SK-N-SH (cell line): ENCODE results near the gene GATAD2A. TPM values are rescaled to one million over a fixed set of nuclear protein-coding genes. Genes with fewer than 3 reads are reported as not detected.

Experiments
- CTCF ChIA-PET: fragments of 300-600, 350-600 bp; formaldehyde crosslinking; extraction: SDS; loops from one replicate; lab custom pipeline; 2021; lab: Yijun Ruan, JAX
- POLR2A ChIA-PET: fragments of 350-600 bp; sonication (Branson Sonifier 250); formaldehyde crosslinking; extraction: SDS; loops from one replicate; lab custom pipeline; 2020; ENCODE audit warnings: antibody characterized with exemption, inconsistent platforms; lab: Yijun Ruan, JAX
- DNase-seq: peaks from one replicate; pipeline ENCODE4 v3.0.0; 2012
- H2AFZ ChIP-seq: fragments of 200-600 bp; sonication (generic); 2 replicates; pipeline ENCODE4 v1.8.1; 2016; ENCODE audit warnings: antibody characterized with exemption, mild to moderate bottlenecking, low read depth
- H3F3A ChIP-seq: fragments of 200-600 bp; sonication (generic); replicated peaks from 2 replicates; pipeline ENCODE3; 2016; ENCODE audit warnings: antibody characterized with exemption, mild to moderate bottlenecking; ENCODE audit not compliant: insufficient read depth
- H3K27ac ChIP-seq, 2 experiments: fragments of 200-500 bp in 1 of 2; fragments of 200-600 bp in 1 of 2; sonication (Bioruptor generic) in 1 of 2; sonication (generic), shearing (Covaris generic) in 1 of 2; 2 replicates each; pipeline versions ENCODE4 v1.5.1 to v1.6.1; 2014 to 2016; ENCODE audit warnings: low read depth in 2 of 2, inconsistent platforms in 1 of 2, low read length in 1 of 2, mild to moderate bottlenecking in 1 of 2, mixed read lengths in 1 of 2
- H3K27me3 ChIP-seq: fragments of 200-600 bp; sonication (generic), shearing (Covaris generic); 2 replicates; pipeline ENCODE4 v1.6.1; 2016; ENCODE audit warnings: mixed run types; ENCODE audit not compliant: insufficient read depth
- H3K36me3 ChIP-seq, 2 experiments: fragments of 200-500 bp in 1 of 2; fragments of 200-600 bp in 1 of 2; sonication (Bioruptor generic) in 1 of 2; sonication (generic) in 1 of 2; replicated peaks in 1 of 2; 2 replicates each; pipeline versions ENCODE3 to v1.5.1; 2014 to 2016; ENCODE audit warnings: low read length in 1 of 2, mild to moderate bottlenecking in 1 of 2; ENCODE audit not compliant: insufficient read depth in 2 of 2, control insufficient read depth in 1 of 2
- H3K4me1 ChIP-seq, 2 experiments: fragments of 200-500 bp in 1 of 2; fragments of 200-600 bp in 1 of 2; sonication (Bioruptor generic) in 1 of 2; sonication (generic), shearing (Covaris generic) in 1 of 2; 2 replicates each; pipeline versions ENCODE4 v1.5.1 to v1.6.1; 2014 to 2016; ENCODE audit warnings: low read depth in 1 of 2, low read length in 1 of 2, mixed run types in 1 of 2; ENCODE audit not compliant: insufficient read depth in 2 of 2, control insufficient read depth in 1 of 2
- H3K4me2 ChIP-seq: fragments of 200-600 bp; sonication (generic), shearing (Covaris generic); 2 replicates; pipeline ENCODE4 v1.6.1; 2017; ENCODE audit warnings: mixed run types
- H3K4me3 ChIP-seq, 2 experiments: fragments of 200-500 bp in 1 of 2; fragments of 200-600 bp in 1 of 2; sonication (Bioruptor generic) in 1 of 2; sonication (generic), shearing (Covaris generic) in 1 of 2; 2 replicates each; pipeline versions ENCODE4 v1.5.1 to v1.8.1; 2014 to 2016; ENCODE audit warnings: low read depth in 2 of 2, inconsistent platforms in 1 of 2, low read length in 1 of 2, mild to moderate bottlenecking in 1 of 2, mixed read lengths in 1 of 2, moderate library complexity in 1 of 2
- H3K79me2 ChIP-seq: fragments of 200-600 bp; sonication (generic); 2 replicates; pipeline ENCODE4 v1.8.1; 2017; ENCODE audit warnings: mild to moderate bottlenecking; ENCODE audit not compliant: insufficient read depth
- H3K9ac ChIP-seq: fragments of 200-600 bp; sonication (generic); 2 replicates; pipeline ENCODE4 v1.6.1; 2017; ENCODE audit warnings: mixed run types
- H3K9me2 ChIP-seq: fragments of 200-600 bp; sonication (generic); 2 replicates; pipeline ENCODE4 v1.6.1; 2017; ENCODE audit warnings: mixed run types
- H3K9me3 ChIP-seq: fragments of 200-600 bp; sonication (generic); 2 replicates; pipeline ENCODE4 v1.6.1; 2017; ENCODE audit warnings: mixed run types, mild to moderate bottlenecking, moderate library complexity
- H4K20me1 ChIP-seq: fragments of 200-600 bp; sonication (generic); 2 replicates; pipeline ENCODE4 v1.6.1; 2017; ENCODE audit warnings: mild to moderate bottlenecking, mixed run types; ENCODE audit not compliant: insufficient read depth
- EP300 ChIP-seq, 2 experiments: IDR thresholded peaks; 2 replicates each; pipeline versions ENCODE4 v1.4.0 to v1.6.1; 2012; ENCODE audit warnings: borderline replicate concordance in 1 of 2, low read depth in 1 of 2, low read length in 1 of 2
- EZH2phosphoT487 ChIP-seq: fragments of 200-600 bp; sonication (generic); IDR thresholded peaks from 2 replicates; pipeline ENCODE4 v1.6.1; 2017; ENCODE audit warnings: low read depth, mixed run types, mild to moderate bottlenecking, antibody characterized with exemption, moderate library complexity, borderline replicate concordance
- FOXM1 ChIP-seq: IDR thresholded peaks from 2 replicates; pipeline ENCODE4 v1.4.0; 2012; ENCODE audit warnings: low read depth, mild to moderate bottlenecking
- IRF3 ChIP-seq: fragments of 150-350 bp; IDR thresholded peaks from 2 replicates; pipeline ENCODE4 v1.6.1; 2016; ENCODE audit warnings: mild to moderate bottlenecking, low read depth, low read length
- NFIC ChIP-seq: IDR thresholded peaks from 2 replicates; pipeline ENCODE4 v1.4.0; 2012; ENCODE audit warnings: borderline replicate concordance
- NRF1 ChIP-seq: IDR thresholded peaks from 2 replicates; pipeline ENCODE4 v1.6.1; 2012; ENCODE audit warnings: low read depth, mild to moderate bottlenecking, low read length
- POLR2AphosphoS5 ChIP-seq: IDR thresholded peaks from 2 replicates; pipeline ENCODE4 v1.6.1; 2012; ENCODE audit warnings: low read depth, low read length
- RXRA ChIP-seq: IDR thresholded peaks from 2 replicates; pipeline ENCODE4 v1.4.0; 2012; ENCODE audit warnings: low read depth, mild to moderate bottlenecking, borderline replicate concordance
- TAF1 ChIP-seq: IDR thresholded peaks from 2 replicates; pipeline ENCODE4 v1.6.1; 2012; ENCODE audit warnings: low read depth, mild to moderate bottlenecking, low read length, moderate library complexity, borderline replicate concordance
- USF2 ChIP-seq: fragments of 150-350 bp; IDR thresholded peaks from 2 replicates; pipeline ENCODE4 v1.6.1; 2017; ENCODE audit warnings: antibody characterized with exemption, low read length, low read depth, borderline replicate concordance
- YY1 ChIP-seq: IDR thresholded peaks from 2 replicates; pipeline ENCODE4 v1.4.0; 2012; ENCODE audit warnings: low read depth, mild to moderate bottlenecking
- WGBS: methylation state at CpG from one replicate; pipeline ENCODE4 v1.1.6; 2017; ENCODE audit warnings: low lambda C conversion rate; 5-methylcytosine and 5-hydroxymethylcytosine counted together
- polyA plus RNA-seq, 3 experiments: library from polyadenylated mRNA; depleted of rRNA; stranded (reverse); fragments of >200 nt; gene quantifications; 2 replicates each; pipeline ENCODE4 v1.2.3, GENCODE V29; 2012

The GATAD2A gene
- polyA plus RNA-seq, 1 of the 3 experiments (the other 2 are of a cell fraction), result 36.6 TPM

- Histone ChIP-seq H2AFZ (no peak overlapping the region), H3K79me2 (peaks cover 44% of the 10 kb centered on the region), H3F3A (peaks cover 21% of the 10 kb centered on the region), H3K4me1 (peaks cover 23 to 37% of the 10 kb centered on the region in 2 experiments), H3K9ac (no peak overlapping the region), H3K4me2 (no peak overlapping the region), H3K36me3 (peaks cover 4 to 29% of the 10 kb centered on the region in 2 experiments), H3K27me3 (no peaks in the 10 kb centered on the region), H4K20me1 (no peaks in the 10 kb centered on the region), H3K9me2 (no peaks in the 10 kb centered on the region), H3K4me3 (no peak overlapping the region), H3K9me3 (no peaks in the 10 kb centered on the region), H3K27ac (no peak overlapping the region)
- no peak for DNase-seq
- WGBS, result 92% methylated on average over 11 of the region's 15 CpGs
- CTCF ChIA-PET, result interaction anchor here (0.8 to 9.7 kb wide), 34 partner anchors 8 to 346 kb away, joined by 3 to 172 read pairs (median 8); partner anchors contain the start of genes GATAD2A, MAU2, NDUFA13 and TSSK6
- TF ChIP-seq POLR2AphosphoS5, result no peak
- TF ChIP-seq IRF3, result no peak
- TF ChIP-seq USF2, result no peak
- no peak for TF ChIP-seq FOXM1
- no peak for TF ChIP-seq TAF1
- no peak for TF ChIP-seq NRF1
- no peak for TF ChIP-seq NFIC
- no peak for TF ChIP-seq RXRA
- POLR2A ChIA-PET, result interaction anchor here (1.3 kb wide), 1 partner anchor 29 kb away, joined by 3 read pairs; no protein-coding TSS in a partner anchor
Measured at GRCh38 chr19:19491321-19492025, 86.0 kb downstream of the GATAD2A start.

GRCh38 chr19:19492026-19492610 lies 86.6 kb downstream of the GATAD2A start:
- TF ChIP-seq NFIC (no peak), EP300 (IDR thresholded peaks at IDR 0.05; ENCODE audit: borderline replicate concordance in 1 of 2, low read depth in 1 of 2, low read length in 1 of 2) (no peak), EZH2phosphoT487 (no peak), YY1 (no peak)
- no peak overlapping the region for H3K4me2 ChIP-seq

More at GRCh38 chr19:19492026-19492610, 86.6 kb downstream of the GATAD2A start:
- no peak overlapping the region for H2AFZ ChIP-seq
- no peaks in the 10 kb centered on the region for H3K9me2 ChIP-seq
- POLR2A ChIA-PET, result no interaction called here
- WGBS, result 93% methylated on average over 10 of the region's 21 CpGs
- H3K4me1 ChIP-seq, result peaks cover 23 to 31% of the 10 kb centered on the region in 2 experiments
- H3K9ac ChIP-seq, result no peak overlapping the region
- CTCF ChIA-PET, result interaction anchor here (1.1 to 9.7 kb wide), 11 partner anchors 12 to 306 kb away, joined by 3 to 172 read pairs (median 9); no protein-coding TSS in a partner anchor
- no peaks in the 10 kb centered on the region for H3K27me3 ChIP-seq
- no peaks in the 10 kb centered on the region for H3K9me3 ChIP-seq
- no peak overlapping the region for H3K27ac ChIP-seq
- DNase-seq, result no peak
- no peaks in the 10 kb centered on the region for H4K20me1 ChIP-seq
- peaks cover 4 to 33% of the 10 kb centered on the region in 2 experiments for H3K36me3 ChIP-seq
- no peak overlapping the region for H3K4me3 ChIP-seq
- H3F3A ChIP-seq, result peaks cover 21% of the 10 kb centered on the region
- H3K79me2 ChIP-seq, result peaks cover 44% of the 10 kb centered on the region
